GM21526 (cell line): ENCODE data around the gene CYP27B1.

Experiments used
- ATAC-seq: cut with Tn5 transposase; IDR thresholded peaks from one replicate; pipeline ENCODE4 v1.9.1; 2021; ENCODE audit warnings: moderate library complexity; ENCODE audit not compliant: unreplicated experiment, low FRiP score

The CYP27B1 gene

GRCh38 chr12:57767876-57768275 is 998 bp upstream of the CYP27B1 start:
- ATAC-seq, result no peak

GRCh38 chr12:57767305-57767698 is 424 bp upstream of the CYP27B1 start:
- no peak for ATAC-seq

- no peak for ATAC-seq
Measured at GRCh38 chr12:57765698-57766463, 997 bp downstream of the CYP27B1 start.

- ATAC-seq, result peak; percentile 45
Measured at GRCh38 chr12:57765003-57765697, 1.7 kb downstream of the CYP27B1 start.

GRCh38 chr12:57764662-57765002 is 2.2 kb downstream of the CYP27B1 start:
- ATAC-seq, result peak; percentile 3

- ATAC-seq, result no peak
Measured at GRCh38 chr12:57763881-57764661, 2.8 kb downstream of the CYP27B1 start.

- ATAC-seq, result no peak
Measured at GRCh38 chr12:57762463-57762862, 4.4 kb downstream of the CYP27B1 start.

GRCh38 chr12:57761391-57761998 is 5.4 kb downstream of the CYP27B1 start:
- no peak for ATAC-seq

GRCh38 chr12:57760347-57760982 is 6.4 kb downstream of the CYP27B1 start:
- no peak for ATAC-seq

- ATAC-seq, result no peak
Measured at GRCh38 chr12:57759360-57759980, 7.4 kb downstream of the CYP27B1 start.

GRCh38 chr12:57758552-57759359 is 8.1 kb downstream of the CYP27B1 start:
- ATAC-seq, result no peak

- ATAC-seq, result no peak
Measured at GRCh38 chr12:57757771-57758170, 9.1 kb downstream of the CYP27B1 start.

GRCh38 chr12:57756406-57757341 is 10.2 kb downstream of the CYP27B1 start:
- no peak for ATAC-seq

GRCh38 chr12:57755454-57756372 is 11.2 kb downstream of the CYP27B1 start:
- ATAC-seq, result no peak

GRCh38 chr12:57755194-57755453 is 11.8 kb downstream of the CYP27B1 start:
- no peak for ATAC-seq

GRCh38 chr12:57754411-57755193 is 12.3 kb downstream of the CYP27B1 start, which contains the start of gene MARCHF9:
TSS of gene MARCHF9 (plus strand) at chr12:57755103. CDS start at chr12:57755529, 426 bp downstream.
- peak; percentile 32 for ATAC-seq
